Peyer's patch (tissue), 4 donors: ENCODE data around the gene USB1. TPM values are rescaled to one million over a fixed set of nuclear protein-coding genes. Genes with fewer than 3 reads are reported as not detected.

ENCODE experiments used
- DNase-seq, 3 donors: peaks; one replicate each; pipeline ENCODE4 v3.0.0-alpha.2; 2017 to 2019
- H3K27ac ChIP-seq, 4 donors: fragments of 200-600 bp; sonication (generic); one replicate each; pipeline ENCODE4 v1.5.1; 2016 to 2019
- H3K27me3 ChIP-seq, 2 donors: fragments of 200-600 bp; sonication (generic); one replicate each; pipeline ENCODE4 v1.5.1; 2019
- H3K36me3 ChIP-seq, 3 donors: fragments of 200-600 bp; sonication (generic); one replicate each; pipeline ENCODE4 v1.5.1; 2016 to 2019
- H3K4me1 ChIP-seq, 4 donors: fragments of 200-600 bp; sonication (generic); one replicate each; pipeline ENCODE4 v1.5.1; 2016 to 2019
- H3K4me3 ChIP-seq, 4 donors: fragments of 200-600 bp; sonication (generic); 1 replicate in 3 of 4; 2 replicates in 1 of 4; pipeline ENCODE4 v1.5.1; 2016 to 2019; ENCODE audit warnings: mild to moderate bottlenecking in 1 of 4
- H3K9me3 ChIP-seq, 4 donors: fragments of 200-600 bp; sonication (generic); one replicate each; pipeline ENCODE4 v1.5.1; 2016 to 2019; ENCODE audit warnings: mild to moderate bottlenecking in 1 of 4
- CTCF ChIP-seq, 6 experiments: fragments of 450-650 bp in 4 of 6; fragments of 200-600 bp in 2 of 6; sonication (generic) in 1 of 6; IDR thresholded peaks; one replicate each; pipeline ENCODE4 v1.5.1; 2017 to 2019; ENCODE audit warnings: antibody characterized with exemption in 6 of 6, mild to moderate bottlenecking in 3 of 6, moderate library complexity in 1 of 6
- POLR2A ChIP-seq, 2 donors: fragments of 450-650 bp; IDR thresholded peaks; one replicate each; pipeline ENCODE4 v1.5.1; 2017; ENCODE audit warnings: antibody characterized with exemption in 2 of 2, mild to moderate bottlenecking in 2 of 2, moderate library complexity in 2 of 2
- total RNA-seq, 4 donors: library from RNA; depleted of rRNA; stranded (reverse); fragments of >200 nt; gene quantifications; one replicate each; pipeline ENCODE4 v1.1.0, GENCODE V29; 2016

The USB1 gene
- total RNA-seq, 4 donors from 2014 or later, result 25.6 to 80.0 (median 42.7) TPM

GRCh38 chr16:57970319-57970718 is 30.9 kb upstream of the USB1 start:
- Histone ChIP-seq H3K36me3 (no peaks in the 10 kb centered on the region), H3K27ac (no peak overlapping the region), H3K27me3 (no peaks in the 10 kb centered on the region), H3K9me3 (no peaks in the 10 kb centered on the region), H3K4me3 (no peak overlapping the region), H3K4me1 (no peaks in the 10 kb centered on the region)
- DNase-seq, result no peak
- no peak for TF ChIP-seq CTCF (IDR thresholded peaks at IDR 0.05)
- no peak for TF ChIP-seq POLR2A (IDR thresholded peaks at IDR 0.05)

GRCh38 chr16:57970970-57971369 is 30.2 kb upstream of the USB1 start, which contains the start of gene CNGB1:
Gene CNGB1, minus strand, starts transcription at chr16:57971128. Its CDS starts 3,842 bp downstream, at chr16:57967286.
- Histone ChIP-seq H3K4me3 (no peak within 1 kb of the TSS), H3K4me1 (no peaks in the 10 kb centered on the region), H3K9me3 (no peaks in the 10 kb centered on the region), H3K36me3 (no peaks in the 10 kb centered on the region), H3K27me3 (no peaks in the 10 kb centered on the region), H3K27ac (no peak within 1 kb of the TSS)
- no peak for DNase-seq
- TF ChIP-seq POLR2A (IDR thresholded peaks at IDR 0.05) (no peak), CTCF (IDR thresholded peaks at IDR 0.05) (no peak)

- Histone ChIP-seq H3K4me1 (no peaks in the 10 kb centered on the region), H3K36me3 (no peaks in the 10 kb centered on the region), H3K4me3 (no peak overlapping the region), H3K27me3 (no peaks in the 10 kb centered on the region), H3K27ac (no peak overlapping the region), H3K9me3 (no peaks in the 10 kb centered on the region)
- no peak for DNase-seq
- TF ChIP-seq POLR2A (IDR thresholded peaks at IDR 0.05) (no peak), CTCF (IDR thresholded peaks at IDR 0.05) (no peak)
Measured at GRCh38 chr16:57971848-57972247, 29.4 kb upstream of the USB1 start.

GRCh38 chr16:57972306-57972705 is 28.9 kb upstream of the USB1 start:
- TF ChIP-seq POLR2A (IDR thresholded peaks at IDR 0.05), result no peak
- no peak for TF ChIP-seq CTCF (IDR thresholded peaks at IDR 0.05)
- no peaks in the 10 kb centered on the region for H3K36me3 ChIP-seq
- H3K27ac ChIP-seq, result no peak overlapping the region

GRCh38 chr16:57976331-57976796 is 24.8 kb upstream of the USB1 start:
- TF ChIP-seq CTCF (IDR thresholded peaks at IDR 0.05) (no peak), POLR2A (IDR thresholded peaks at IDR 0.05) (no peak)
- DNase-seq, result no peak
- Histone ChIP-seq H3K4me3 (no peak overlapping the region), H3K9me3 (no peaks in the 10 kb centered on the region), H3K36me3 (no peaks in the 10 kb centered on the region), H3K27me3 (no peaks in the 10 kb centered on the region), H3K4me1 (no peaks in the 10 kb centered on the region), H3K27ac (no peak overlapping the region)

More at GRCh38 chr16:57972306-57972705, 28.9 kb upstream of the USB1 start:
- H3K9me3 ChIP-seq, result no peaks in the 10 kb centered on the region
- DNase-seq, result no peak
- H3K27me3 ChIP-seq, result no peaks in the 10 kb centered on the region
- H3K4me3 ChIP-seq, result no peak overlapping the region
- H3K4me1 ChIP-seq, result no peaks in the 10 kb centered on the region
